Colonic mucosa (tissue), 4 donors: ENCODE data around the gene PECR. TPM values are rescaled to one million over a fixed set of nuclear protein-coding genes. Genes with fewer than 3 reads are reported as not detected.

Experiments used
- DNase-seq: peaks from one replicate; pipeline ENCODE4 v3.0.0-alpha.2; 2020
- H3K27ac ChIP-seq: fragments of 200-600 bp; one replicate; pipeline ENCODE4 v1.8.0; 2021
- H3K27me3 ChIP-seq: fragments of 200-600 bp; one replicate; pipeline ENCODE4 v1.8.0; 2021
- H3K36me3 ChIP-seq: fragments of 200-600 bp; one replicate; pipeline ENCODE4 v1.8.0; 2021
- H3K4me1 ChIP-seq: fragments of 200-600 bp; one replicate; pipeline ENCODE4 v1.8.0; 2021; ENCODE audit warnings: mild to moderate bottlenecking
- H3K4me3 ChIP-seq: fragments of 200-600 bp; one replicate; pipeline ENCODE4 v1.8.0; 2021
- H3K9ac ChIP-seq, 2 donors: one replicate each; pipeline ENCODE4 v1.7.0; 2013; ENCODE audit warnings: control low read depth in 2 of 2, low read depth in 2 of 2, low read length in 2 of 2
- H3K9me3 ChIP-seq: fragments of 200-600 bp; one replicate; pipeline ENCODE4 v1.8.0; 2021
- intact Hi-C: fragments of 100-400 bp; cut with DNase I; formaldehyde crosslinking; loops from one replicate; pipeline ENCODE4 v1.14.1; 2022
- total RNA-seq, 2 donors: library from RNA; stranded (reverse); fragmentation: NEBNext Ultra II Directional in 1 of 2; extraction: Animal tissue kit (Norgen Biotek cat#: 25700) in 1 of 2; gene quantifications; one replicate each; pipeline ENCODE4 v1.2.1, GENCODE V29; 2021
- TF ChIP-seq, protein P1 (sequence below): fragments of 200-600 bp; IDR thresholded peaks from one replicate; pipeline ENCODE4 v1.8.0; 2022; ENCODE audit warnings: antibody characterized with exemption, mild to moderate bottlenecking
- donor health status: healthy.
- donor health status: DM: no; HTN: no; CAD: no.
- donor health status: DM: no; HTN: no; CAD: no.

PECR gene
- total RNA-seq, 2 donors from 2014 or later = 15.9 to 22.5 TPM

GRCh38 chr2:216075510-216076485 lies 5.8 kb downstream of the PECR start:
- Histone ChIP-seq H3K27me3 (no peaks in the 10 kb centered on the region), H3K9ac (no peak overlapping the region), H3K27ac (peak overlapping the region; percentile 51), H3K4me3 (no peak overlapping the region), H3K9me3 (no peaks in the 10 kb centered on the region), H3K36me3 (no peaks in the 10 kb centered on the region), H3K4me1 (peaks cover 9% of the 10 kb centered on the region)
- TF ChIP-seq, protein P1, sequence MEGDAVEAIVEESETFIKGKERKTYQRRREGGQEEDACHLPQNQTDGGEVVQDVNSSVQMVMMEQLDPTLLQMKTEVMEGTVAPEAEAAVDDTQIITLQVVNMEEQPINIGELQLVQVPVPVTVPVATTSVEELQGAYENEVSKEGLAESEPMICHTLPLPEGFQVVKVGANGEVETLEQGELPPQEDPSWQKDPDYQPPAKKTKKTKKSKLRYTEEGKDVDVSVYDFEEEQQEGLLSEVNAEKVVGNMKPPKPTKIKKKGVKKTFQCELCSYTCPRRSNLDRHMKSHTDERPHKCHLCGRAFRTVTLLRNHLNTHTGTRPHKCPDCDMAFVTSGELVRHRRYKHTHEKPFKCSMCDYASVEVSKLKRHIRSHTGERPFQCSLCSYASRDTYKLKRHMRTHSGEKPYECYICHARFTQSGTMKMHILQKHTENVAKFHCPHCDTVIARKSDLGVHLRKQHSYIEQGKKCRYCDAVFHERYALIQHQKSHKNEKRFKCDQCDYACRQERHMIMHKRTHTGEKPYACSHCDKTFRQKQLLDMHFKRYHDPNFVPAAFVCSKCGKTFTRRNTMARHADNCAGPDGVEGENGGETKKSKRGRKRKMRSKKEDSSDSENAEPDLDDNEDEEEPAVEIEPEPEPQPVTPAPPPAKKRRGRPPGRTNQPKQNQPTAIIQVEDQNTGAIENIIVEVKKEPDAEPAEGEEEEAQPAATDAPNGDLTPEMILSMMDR = no peak
- peak; percentile 28 for DNase-seq
- intact Hi-C loops = no loop called here

DNA sequence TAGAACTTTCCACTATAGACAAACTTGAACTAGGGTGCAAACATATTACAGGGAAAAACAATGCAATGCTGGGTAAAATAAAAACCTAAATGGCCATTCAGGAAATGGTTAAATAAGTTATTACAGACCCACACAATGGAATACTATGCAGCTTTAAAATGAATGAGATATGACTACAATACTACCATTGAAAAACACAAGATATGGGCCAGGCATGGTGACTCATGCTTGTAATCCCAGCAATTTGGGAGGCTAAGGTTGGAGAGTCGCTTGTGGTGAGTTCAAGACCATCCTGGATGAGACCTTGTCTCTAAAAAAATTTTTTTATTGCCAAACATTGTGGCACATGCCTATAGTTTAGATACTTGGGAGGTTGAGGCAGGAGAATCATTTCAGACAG lies 6.8 kb downstream of the PECR start:
- Histone ChIP-seq H3K36me3 (no peaks in the 10 kb centered on the region), H3K4me1 (peaks cover 7% of the 10 kb centered on the region), H3K27ac (no peak overlapping the region), H3K4me3 (no peak overlapping the region), H3K9ac (no peak overlapping the region), H3K9me3 (no peaks in the 10 kb centered on the region), H3K27me3 (no peaks in the 10 kb centered on the region)
- DNase-seq = no peak
- TF ChIP-seq, protein P1 = no peak
- intact Hi-C loops = no loop called here

GRCh38 chr2:216074380-216074779 lies 7.2 kb downstream of the PECR start:
- TF ChIP-seq, protein P1 = no peak
- H3K4me1 ChIP-seq = peaks cover 7% of the 10 kb centered on the region
- H3K9me3 ChIP-seq = no peaks in the 10 kb centered on the region
- H3K4me3 ChIP-seq = no peak overlapping the region
- intact Hi-C loops = no loop called here
- DNase-seq = no peak
- no peaks in the 10 kb centered on the region for H3K27me3 ChIP-seq
- H3K27ac ChIP-seq = no peak overlapping the region
- no peak overlapping the region for H3K9ac ChIP-seq
- no peaks in the 10 kb centered on the region for H3K36me3 ChIP-seq

DNA sequence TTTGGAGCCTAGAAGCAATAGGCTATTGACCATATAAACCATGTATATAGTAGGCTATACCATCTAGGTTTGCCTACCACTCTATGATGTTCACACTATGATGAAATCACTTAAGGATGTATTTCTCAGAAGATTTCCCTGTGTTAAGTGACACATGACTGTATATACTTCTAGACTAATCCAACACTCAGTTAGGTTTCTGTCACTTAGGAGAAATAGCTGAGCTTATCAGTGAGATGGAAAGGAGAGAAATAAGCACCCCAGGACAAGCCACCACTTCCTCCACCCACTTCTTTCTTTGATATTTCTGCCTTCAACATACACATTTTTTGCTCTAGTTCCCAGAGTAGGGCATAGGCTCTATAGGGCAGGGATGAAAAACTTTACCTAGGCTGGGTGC lies 7.8 kb downstream of the PECR start:
- Histone ChIP-seq H3K27me3 (no peaks in the 10 kb centered on the region), H3K9me3 (no peaks in the 10 kb centered on the region), H3K9ac (no peak overlapping the region), H3K36me3 (no peaks in the 10 kb centered on the region), H3K4me1 (peaks cover 7% of the 10 kb centered on the region), H3K4me3 (no peak overlapping the region), H3K27ac (no peak overlapping the region)
- TF ChIP-seq, protein P1 = no peak
- DNase-seq = no peak
- intact Hi-C loops = no loop called here

- Histone ChIP-seq H3K9ac (no peak overlapping the region), H3K27ac (no peak overlapping the region), H3K27me3 (no peaks in the 10 kb centered on the region), H3K4me3 (no peak overlapping the region), H3K36me3 (no peaks in the 10 kb centered on the region), H3K9me3 (no peaks in the 10 kb centered on the region), H3K4me1 (peaks cover 7% of the 10 kb centered on the region)
- DNase-seq = no peak
- TF ChIP-seq, protein P1 = no peak
- intact Hi-C loops = no loop called here
Measured at GRCh38 chr2:216072473-216072872, 9.1 kb downstream of the PECR start.
